GM21737 (cell line): ENCODE measurements around the gene PHYKPL.
"Not testable (repeated sequence)": the region's sequence is repeated elsewhere in the genome, so short reads cannot be mapped to it uniquely, and the experiment has no call there.

Experiments
- ATAC-seq: cut with Tn5 transposase; IDR thresholded peaks from one replicate; pipeline ENCODE4 v1.9.1; 2021; ENCODE audit warnings: mild to moderate bottlenecking, moderate library complexity; ENCODE audit not compliant: unreplicated experiment

The PHYKPL gene

DNA sequence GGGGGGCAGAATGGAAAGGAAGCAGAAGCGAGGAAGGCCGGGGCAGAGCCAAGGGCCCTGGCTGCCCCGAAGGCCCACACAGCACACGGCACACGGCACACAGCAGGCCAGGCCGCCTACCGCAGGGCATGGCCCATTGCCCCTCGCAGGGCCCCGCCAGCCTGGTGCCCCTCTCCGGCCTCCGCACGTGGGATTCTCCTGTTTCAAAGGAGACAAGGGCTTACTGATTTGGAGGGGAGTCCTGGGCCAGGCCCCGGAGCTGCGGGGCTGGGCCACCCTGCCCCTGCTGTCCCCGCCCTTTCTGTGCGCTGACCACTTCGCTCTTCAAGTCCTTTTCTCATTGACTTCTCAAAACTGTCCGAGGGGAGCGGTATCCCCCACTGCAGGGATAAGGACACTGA is 7.7 kb upstream of the PHYKPL start:
- ATAC-seq = no peak

GRCh38 chr5:178239626-178240301 is 7.2 kb upstream of the PHYKPL start:
- ATAC-seq = not testable (repeated sequence)

- no peak for ATAC-seq
Measured at GRCh38 chr5:178238711-178239592, 6.3 kb upstream of the PHYKPL start.

DNA sequence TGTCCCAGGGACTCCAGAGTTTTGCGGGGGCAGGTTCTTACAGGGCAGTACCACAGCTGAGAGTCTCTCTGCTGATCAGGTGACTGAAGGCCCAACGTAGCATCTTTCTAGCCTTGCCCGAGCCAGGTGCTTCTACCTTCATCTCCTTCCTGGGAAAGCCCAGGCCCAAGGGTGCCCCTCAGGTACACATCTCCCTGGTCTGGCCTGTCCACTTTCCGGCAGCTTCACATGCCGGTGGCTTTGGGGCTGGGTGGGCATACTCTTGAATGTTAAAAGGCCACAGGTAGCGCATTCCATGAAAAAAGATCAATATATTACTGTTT is 5.7 kb upstream of the PHYKPL start:
- ATAC-seq = no peak

DNA sequence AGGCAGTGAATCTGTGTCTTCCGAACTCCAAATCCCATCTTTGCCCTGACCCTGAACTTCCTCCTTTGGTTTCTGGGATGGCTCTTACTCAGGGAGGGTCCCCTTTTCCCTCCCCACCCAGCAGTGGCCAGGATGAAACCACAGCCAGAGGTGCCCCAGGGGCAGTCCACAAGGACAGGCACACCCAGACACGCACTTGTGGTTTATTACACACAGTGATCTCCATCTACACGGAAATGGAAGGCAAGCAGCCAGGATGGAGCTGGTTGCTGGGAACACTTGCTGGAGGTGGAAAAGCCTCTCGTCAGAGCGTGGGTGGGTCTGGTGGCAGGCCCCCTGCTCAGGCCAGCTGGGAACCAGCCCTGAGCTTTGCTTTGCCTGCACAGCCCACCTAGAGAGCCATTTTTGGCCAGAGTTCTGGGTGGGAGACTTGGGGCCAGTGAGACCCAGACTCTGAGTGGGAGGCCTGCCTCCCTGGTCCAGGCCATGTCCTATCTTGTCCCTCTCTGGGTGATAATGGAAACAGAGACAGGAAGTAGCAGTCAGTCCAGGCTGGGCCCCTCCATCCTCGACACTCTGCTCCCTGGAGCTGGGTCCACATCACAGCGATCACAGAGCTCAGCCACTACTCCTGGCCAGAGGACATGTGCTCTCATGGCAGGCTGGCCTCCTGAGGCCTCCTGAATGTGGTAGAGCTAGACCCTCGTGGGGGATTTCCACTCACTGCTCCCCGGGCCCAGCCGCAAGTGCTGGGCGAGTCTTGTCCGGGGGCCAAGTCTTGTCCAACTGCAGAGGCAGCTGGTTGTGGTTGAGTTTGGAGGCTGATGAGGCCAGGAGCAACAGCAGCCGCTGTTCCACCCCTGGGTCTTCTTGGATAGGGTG is 5.1 kb upstream of the PHYKPL start:
- ATAC-seq = no peak

GRCh38 chr5:178236679-178237078 is 4.1 kb upstream of the PHYKPL start:
- ATAC-seq = no peak

- no peak for ATAC-seq
Measured at GRCh38 chr5:178236126-178236525, 3.5 kb upstream of the PHYKPL start.

GRCh38 chr5:178235588-178235974 is 3.0 kb upstream of the PHYKPL start:
- ATAC-seq = no peak

DNA sequence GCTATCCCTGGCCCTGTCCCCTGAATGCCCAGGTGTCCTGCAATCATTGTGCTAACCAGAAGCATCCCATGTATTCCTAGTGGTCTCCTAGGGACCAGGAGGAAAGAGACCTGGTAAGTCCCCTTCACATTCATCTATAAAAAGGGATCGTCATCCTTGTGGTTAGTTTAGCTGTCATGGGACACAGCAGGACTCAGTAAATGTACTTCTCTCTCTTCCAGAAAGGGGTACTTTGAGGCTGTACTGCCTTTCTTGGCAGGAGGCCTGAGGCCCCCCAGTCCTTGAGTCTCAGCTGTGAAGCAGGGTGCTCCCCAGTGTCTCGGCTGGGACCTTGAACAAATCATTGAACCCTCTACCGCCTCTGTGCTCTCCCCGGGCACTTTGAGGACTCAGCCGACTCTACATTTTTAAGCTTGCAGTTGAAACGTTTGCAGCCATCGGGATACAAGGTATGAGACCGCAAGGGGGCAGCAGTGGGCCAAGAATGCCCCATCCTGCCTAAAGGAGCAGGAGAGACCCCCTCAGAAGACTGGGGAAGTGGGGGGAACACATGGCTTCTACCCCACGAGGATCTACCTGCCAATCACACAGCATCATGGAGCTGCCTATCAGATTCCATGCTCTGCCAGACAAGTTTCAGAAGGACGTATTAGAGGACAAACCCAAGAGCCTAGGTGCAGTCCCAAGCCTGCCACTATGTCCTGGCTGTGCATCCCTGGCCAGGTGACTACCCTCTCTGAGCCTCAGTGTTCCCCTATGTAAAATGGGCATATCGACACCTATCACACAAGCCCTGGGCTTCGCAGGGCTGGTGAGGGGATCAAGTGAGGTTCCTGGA is 2.4 kb upstream of the PHYKPL start:
- no peak for ATAC-seq

- ATAC-seq = no peak
Measured at GRCh38 chr5:178234121-178234749, 1.6 kb upstream of the PHYKPL start.

DNA sequence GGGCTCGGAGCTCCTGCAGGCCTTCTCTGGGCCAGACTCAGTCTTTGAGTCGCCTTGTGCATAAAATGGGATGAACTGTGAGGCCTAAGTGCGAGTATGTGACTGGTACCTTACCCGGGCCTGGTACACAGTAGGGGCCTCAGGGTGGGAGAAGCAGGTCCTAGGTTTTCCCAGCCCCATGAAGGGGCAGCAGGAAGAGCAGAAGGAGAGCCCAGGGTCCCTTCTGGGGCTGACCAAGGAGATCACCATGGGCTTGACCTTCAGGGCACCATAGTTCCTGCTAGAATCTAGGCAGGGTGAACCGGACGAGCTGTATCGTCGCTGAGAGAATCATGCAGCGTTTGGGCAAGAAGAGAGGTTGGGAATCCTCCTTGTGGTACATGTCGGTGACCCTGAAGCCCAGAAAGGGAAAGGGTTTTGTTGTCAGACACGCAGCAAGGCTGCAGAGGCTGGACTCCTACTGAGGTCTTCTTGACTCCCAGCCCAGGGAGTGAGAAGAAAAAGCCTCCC is 373 bp upstream of the PHYKPL start:
- no peak for ATAC-seq

- peak; percentile 3 for ATAC-seq
Measured at GRCh38 chr5:178231539-178232123, 971 bp downstream of the PHYKPL start.

DNA sequence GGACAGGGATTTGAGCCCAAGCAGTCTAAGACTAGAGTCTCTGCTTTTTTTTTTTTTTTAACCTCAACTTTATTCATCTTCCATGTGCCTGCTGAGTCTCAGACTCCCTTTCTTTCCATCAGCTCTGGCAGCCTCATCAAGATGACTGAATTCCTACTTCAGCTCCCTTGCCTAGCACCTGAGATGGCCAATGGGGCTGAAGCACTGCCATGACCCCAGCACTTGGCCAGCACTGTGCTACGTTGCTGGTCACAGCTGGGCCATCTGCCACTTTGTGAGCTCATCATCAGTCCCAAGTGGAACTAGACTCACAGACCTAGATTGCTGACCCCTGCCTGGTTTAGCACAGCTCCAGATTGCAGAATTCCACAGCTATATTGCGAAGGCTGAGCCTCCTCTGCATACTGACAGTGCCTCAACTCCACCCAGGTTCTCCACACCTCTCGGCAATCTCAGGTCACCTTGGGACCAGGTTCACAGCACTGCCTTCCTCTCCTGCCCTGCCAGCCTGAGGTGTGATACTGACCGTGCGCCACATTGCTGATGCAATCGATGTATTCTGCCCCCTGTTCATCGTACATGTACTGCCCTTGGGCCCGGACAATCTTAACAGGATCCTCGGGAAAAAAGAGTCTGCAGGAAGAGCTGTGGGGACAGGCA is 1.6 kb downstream of the PHYKPL start:
- no peak for ATAC-seq

DNA sequence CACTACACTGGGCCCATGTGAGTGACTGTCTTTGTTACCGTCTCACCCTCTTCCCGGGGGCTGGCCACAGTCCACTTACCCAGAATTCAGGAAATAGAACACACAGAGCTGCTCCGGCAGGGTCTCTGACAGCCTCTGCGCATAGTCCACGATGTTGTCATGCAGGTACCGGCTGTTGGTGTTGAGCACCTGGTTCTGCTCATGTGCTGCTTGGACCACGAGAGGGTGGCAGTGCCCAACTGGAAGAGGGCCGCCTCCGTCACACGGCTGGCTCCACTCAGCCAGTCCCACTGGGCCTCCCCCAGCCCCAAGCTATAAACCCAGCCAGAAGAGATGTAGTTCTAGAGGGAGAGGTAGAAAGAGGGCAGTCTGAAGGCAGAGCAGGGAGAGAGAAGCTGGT is 2.7 kb downstream of the PHYKPL start:
- ATAC-seq = no peak

GRCh38 chr5:178229111-178229510 is 3.5 kb downstream of the PHYKPL start:
- ATAC-seq = not testable (repeated sequence)

- ATAC-seq = no peak
Measured at GRCh38 chr5:178228609-178229008, 4.0 kb downstream of the PHYKPL start.

- ATAC-seq = no peak
Measured at GRCh38 chr5:178227929-178228328, 4.7 kb downstream of the PHYKPL start.

- no peak for ATAC-seq
Measured at GRCh38 chr5:178227138-178227659, 5.4 kb downstream of the PHYKPL start.

- ATAC-seq = no peak
Measured at GRCh38 chr5:178225174-178225573, 7.4 kb downstream of the PHYKPL start.
